Measurements from ENCODE around the gene LIG1. TPM values are rescaled to one million over a fixed set of nuclear protein-coding genes. Genes with fewer than 3 reads are reported as not detected.

The LIG1 gene
- total and polyA plus RNA-seq, 7 donors = 4.3 to 41.6 (median 11.4) TPM

- Histone ChIP-seq H3K9me3 (no peaks in the 10 kb centered on the region), H3K36me3 (peaks cover 0 to 1% (median 0%) of the 10 kb centered on the region in 4 donors), H3K4me3 (no peak overlapping the region), H3K27me3 (no peaks in the 10 kb centered on the region), H3K4me1 (no peaks in the 10 kb centered on the region), H3K27ac (no peak overlapping the region)
- intact Hi-C loops (cut with DNase I) = no loop called here
- TF ChIP-seq POLR2A (IDR thresholded peaks at IDR 0.05) (no peak), POLR2AphosphoS5 (IDR thresholded peaks at IDR 0.05) (no peak), EP300 (IDR thresholded peaks at IDR 0.05) (no peak)
- TF ChIP-seq, protein P1, sequence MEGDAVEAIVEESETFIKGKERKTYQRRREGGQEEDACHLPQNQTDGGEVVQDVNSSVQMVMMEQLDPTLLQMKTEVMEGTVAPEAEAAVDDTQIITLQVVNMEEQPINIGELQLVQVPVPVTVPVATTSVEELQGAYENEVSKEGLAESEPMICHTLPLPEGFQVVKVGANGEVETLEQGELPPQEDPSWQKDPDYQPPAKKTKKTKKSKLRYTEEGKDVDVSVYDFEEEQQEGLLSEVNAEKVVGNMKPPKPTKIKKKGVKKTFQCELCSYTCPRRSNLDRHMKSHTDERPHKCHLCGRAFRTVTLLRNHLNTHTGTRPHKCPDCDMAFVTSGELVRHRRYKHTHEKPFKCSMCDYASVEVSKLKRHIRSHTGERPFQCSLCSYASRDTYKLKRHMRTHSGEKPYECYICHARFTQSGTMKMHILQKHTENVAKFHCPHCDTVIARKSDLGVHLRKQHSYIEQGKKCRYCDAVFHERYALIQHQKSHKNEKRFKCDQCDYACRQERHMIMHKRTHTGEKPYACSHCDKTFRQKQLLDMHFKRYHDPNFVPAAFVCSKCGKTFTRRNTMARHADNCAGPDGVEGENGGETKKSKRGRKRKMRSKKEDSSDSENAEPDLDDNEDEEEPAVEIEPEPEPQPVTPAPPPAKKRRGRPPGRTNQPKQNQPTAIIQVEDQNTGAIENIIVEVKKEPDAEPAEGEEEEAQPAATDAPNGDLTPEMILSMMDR (IDR thresholded peaks at IDR 0.05) = no peak
- no peak for DNase-seq
- 89 to 90% methylated on average over 12 of the region's 12 CpGs for whole genome bisulfite sequencing, 2 donors
Observed at GRCh38 chr19:48117515-48118130, 52.5 kb downstream of the LIG1 start.

DNA sequence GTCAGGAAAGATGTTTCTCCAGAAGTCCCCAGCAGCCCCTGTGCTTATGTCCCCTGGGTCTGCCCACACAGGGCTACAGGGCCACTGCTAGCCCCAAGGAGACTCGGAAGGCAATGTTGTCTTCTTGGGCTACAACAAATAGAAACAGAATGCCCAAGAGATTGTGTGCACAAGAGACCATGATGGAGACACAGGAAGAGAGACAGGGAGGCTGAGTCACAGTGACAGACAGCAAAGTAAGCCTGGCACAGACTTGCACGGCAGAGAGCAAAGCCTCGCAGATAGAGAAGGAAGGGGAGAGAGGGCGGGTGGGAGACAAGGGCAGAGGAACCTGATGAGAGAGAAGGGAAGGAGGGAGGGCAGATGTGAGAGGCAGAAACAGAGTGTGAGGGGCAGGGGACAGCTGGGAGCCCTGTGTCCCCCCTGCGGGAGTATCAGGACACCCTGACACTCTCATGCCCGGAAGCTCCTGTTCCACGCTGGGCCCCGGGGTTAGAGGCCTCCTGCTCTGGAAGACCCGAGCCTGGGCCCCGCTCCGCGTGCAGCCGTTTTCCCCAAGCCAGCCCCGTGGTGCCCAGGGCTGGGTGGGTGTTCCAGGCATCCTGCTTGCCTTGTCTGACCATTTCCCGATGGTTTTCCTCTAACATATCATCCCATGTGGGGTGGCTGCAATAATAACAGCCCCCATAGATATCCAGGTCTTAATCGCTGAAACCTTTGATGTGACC is 56.8 kb downstream of the LIG1 start:
- Histone ChIP-seq H3K4me3 (no peak overlapping the region), H3K27me3 (no peaks in the 10 kb centered on the region), H3K4me1 (peaks cover 0 to 21% (median 16%) of the 10 kb centered on the region in 4 donors), H3K27ac (no peak overlapping the region), H3K36me3 (no peaks in the 10 kb centered on the region), H3K9me3 (no peaks in the 10 kb centered on the region)
- TF ChIP-seq POLR2AphosphoS5 (IDR thresholded peaks at IDR 0.05) (no peak), POLR2A (IDR thresholded peaks at IDR 0.05) (no peak), EP300 (IDR thresholded peaks at IDR 0.05) (no peak)
- TF ChIP-seq, protein P1 (IDR thresholded peaks at IDR 0.05) = no peak
- DNase-seq = no peak
- intact Hi-C loops (cut with DNase I) = no loop called here
- WGBS, 2 donors = 86 to 91% methylated on average over 16 of the region's 16 CpGs

DNA sequence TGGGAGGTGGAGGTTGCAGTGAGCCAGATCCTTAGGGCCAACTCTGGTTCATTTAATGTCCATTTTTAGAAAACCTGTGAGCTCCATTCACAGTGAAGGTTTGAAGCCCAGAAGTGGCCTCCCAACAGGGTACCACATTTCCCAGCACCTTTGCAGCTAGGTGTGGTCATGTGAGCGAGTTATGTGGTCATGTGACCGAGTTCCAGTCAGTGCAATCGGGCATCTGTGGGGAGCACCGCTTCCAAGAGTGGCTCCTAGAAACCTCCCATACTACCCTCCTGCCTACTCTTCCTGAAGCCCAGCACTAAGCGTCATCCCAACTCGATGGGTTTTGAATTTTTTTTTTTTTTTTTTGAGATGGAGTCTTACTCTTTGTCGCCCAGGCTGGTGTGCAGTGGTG is 58.9 kb downstream of the LIG1 start:
- WGBS, 2 donors = 47 to 65% methylated on average over 7 of the region's 7 CpGs
- intact Hi-C loops (cut with DNase I) = no loop called here
- no peaks in the 10 kb centered on the region for H3K9me3 ChIP-seq
- TF ChIP-seq POLR2A (IDR thresholded peaks at IDR 0.05) = no peak
- no peak for TF ChIP-seq POLR2AphosphoS5 (IDR thresholded peaks at IDR 0.05)
- TF ChIP-seq, protein P1 (IDR thresholded peaks at IDR 0.05) = no peak
- TF ChIP-seq EP300 (IDR thresholded peaks at IDR 0.05) = no peak
- H3K27me3 ChIP-seq = no peaks in the 10 kb centered on the region
- peak overlapping the region in 1 of 4 donors; percentile 44 for H3K4me3 ChIP-seq
- DNase-seq = no peak
- H3K4me1 ChIP-seq = peaks cover 0 to 32% (median 28%) of the 10 kb centered on the region in 4 donors
- H3K36me3 ChIP-seq = no peaks in the 10 kb centered on the region
- peak overlapping the region; percentile 89 to 95 (median 94) for H3K27ac ChIP-seq

GRCh38 chr19:48110350-48110966 is 59.7 kb downstream of the LIG1 start, which contains the start of gene PLA2G4C:
Gene PLA2G4C, minus strand, starts transcription at chr19:48110817. Its CDS starts 4,288 bp downstream, at chr19:48106529.
- peak within 1 kb of the TSS; percentile 30 to 56 (median 48) for H3K4me3 ChIP-seq
- TF ChIP-seq POLR2A (IDR thresholded peaks at IDR 0.05) = peak; percentile 24 to 51
- TF ChIP-seq, protein P1 (IDR thresholded peaks at IDR 0.05) = no peak
- peak in 1 of 4 donors; percentile 75 for TF ChIP-seq EP300 (IDR thresholded peaks at IDR 0.05)
- TF ChIP-seq POLR2AphosphoS5 (IDR thresholded peaks at IDR 0.05) = peak; percentile 62 to 77 (median 62)
- H3K9me3 ChIP-seq = no peaks in the 10 kb centered on the region
- intact Hi-C loops (cut with DNase I) = no loop called here
- peak within 1 kb of the TSS; percentile 89 to 95 (median 94) for H3K27ac ChIP-seq
- peaks cover 0 to 32% (median 28%) of the 10 kb centered on the region in 4 donors for H3K4me1 ChIP-seq
- H3K36me3 ChIP-seq = no peaks in the 10 kb centered on the region
- DNase-seq = peak; percentile 96
- WGBS, 2 donors = 1 to 2% methylated on average over 27 of the region's 27 CpGs
- H3K27me3 ChIP-seq = no peaks in the 10 kb centered on the region

All from sigmoid colon (tissue), 7 donors.